IMR-90 (cell line): ENCODE measurements around the gene FSIP1.

Experiments used
- CHD1 ChIP-seq: IDR thresholded peaks from 2 replicates; pipeline ENCODE4 v1.6.1; 2012; ENCODE audit warnings: low read depth, low read length, improper control_type of control experiment
- FOS ChIP-seq: fragments of 150-350 bp; IDR thresholded peaks from 2 replicates; pipeline ENCODE4 v1.6.1; 2016; ENCODE audit warnings: low read depth, low read length
- POLR2A ChIP-seq: IDR thresholded peaks from 2 replicates; pipeline ENCODE4 v1.6.1; 2012; ENCODE audit warnings: mild to moderate bottlenecking, low read depth, low read length

DNA sequence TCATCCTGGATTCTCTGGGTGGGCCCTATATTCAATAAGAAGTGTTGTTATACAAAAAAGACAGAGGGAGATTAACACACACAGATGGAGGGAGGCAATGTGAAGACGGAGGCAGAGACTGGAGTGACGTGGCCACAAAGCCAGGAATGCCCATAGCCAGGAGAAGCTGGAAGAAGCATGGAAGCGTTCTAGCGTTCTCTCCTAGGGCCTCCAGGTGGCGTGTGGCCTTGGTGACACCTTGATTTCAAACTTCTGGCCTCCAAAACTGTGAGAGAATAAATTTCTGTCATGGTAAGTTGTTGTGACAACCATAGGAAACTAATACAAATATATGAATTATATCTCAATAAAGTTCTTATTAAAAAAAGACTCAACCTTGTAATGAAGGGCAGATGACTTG lies 180.5 kb downstream of the FSIP1 start:
- TF ChIP-seq POLR2A: no peak
- TF ChIP-seq FOS: no peak
- TF ChIP-seq CHD1: no peak
